C4-2B (cell line): ENCODE results near the gene EIF2B5.

ENCODE experiments used
- ZFX ChIP-seq: fragments of 450-650 bp; IDR thresholded peaks from 2 replicates; pipeline ENCODE4 v1.6.1; 2017
- TF ChIP-seq, protein P1 (sequence below): fragments of 450-650 bp; conservative IDR thresholded peaks from 2 replicates; pipeline ENCODE4 v1.5.1; 2017; ENCODE audit warnings: mild to moderate bottlenecking

DNA sequence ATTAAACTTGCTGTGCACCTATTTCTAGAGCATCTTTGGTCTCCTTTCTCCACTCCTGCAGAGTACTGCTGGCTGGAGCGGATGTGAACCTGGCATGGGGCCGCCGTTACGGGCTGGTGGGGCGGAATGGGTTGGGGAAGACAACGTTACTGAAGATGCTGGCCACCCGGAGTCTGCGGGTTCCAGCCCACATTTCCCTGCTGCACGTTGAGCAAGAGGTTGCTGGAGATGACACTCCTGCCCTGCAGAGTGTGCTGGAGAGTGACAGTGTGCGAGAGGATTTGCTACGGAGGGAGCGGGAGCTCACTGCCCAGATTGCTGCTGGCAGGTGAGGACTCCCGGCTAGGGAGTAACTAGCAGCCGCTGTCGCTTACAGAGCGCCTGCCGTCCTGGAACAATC lies 52.9 kb downstream of the EIF2B5 start:
- TF ChIP-seq, protein P1, sequence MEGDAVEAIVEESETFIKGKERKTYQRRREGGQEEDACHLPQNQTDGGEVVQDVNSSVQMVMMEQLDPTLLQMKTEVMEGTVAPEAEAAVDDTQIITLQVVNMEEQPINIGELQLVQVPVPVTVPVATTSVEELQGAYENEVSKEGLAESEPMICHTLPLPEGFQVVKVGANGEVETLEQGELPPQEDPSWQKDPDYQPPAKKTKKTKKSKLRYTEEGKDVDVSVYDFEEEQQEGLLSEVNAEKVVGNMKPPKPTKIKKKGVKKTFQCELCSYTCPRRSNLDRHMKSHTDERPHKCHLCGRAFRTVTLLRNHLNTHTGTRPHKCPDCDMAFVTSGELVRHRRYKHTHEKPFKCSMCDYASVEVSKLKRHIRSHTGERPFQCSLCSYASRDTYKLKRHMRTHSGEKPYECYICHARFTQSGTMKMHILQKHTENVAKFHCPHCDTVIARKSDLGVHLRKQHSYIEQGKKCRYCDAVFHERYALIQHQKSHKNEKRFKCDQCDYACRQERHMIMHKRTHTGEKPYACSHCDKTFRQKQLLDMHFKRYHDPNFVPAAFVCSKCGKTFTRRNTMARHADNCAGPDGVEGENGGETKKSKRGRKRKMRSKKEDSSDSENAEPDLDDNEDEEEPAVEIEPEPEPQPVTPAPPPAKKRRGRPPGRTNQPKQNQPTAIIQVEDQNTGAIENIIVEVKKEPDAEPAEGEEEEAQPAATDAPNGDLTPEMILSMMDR, result no peak
- no peak for TF ChIP-seq ZFX
